Neural cell (in vitro differentiated cells): Measurements from ENCODE around the gene KLHL17. TPM values are rescaled to one million over a fixed set of nuclear protein-coding genes. Genes with fewer than 3 reads are reported as not detected.

Source experiments
- H2AFZ ChIP-seq: fragments of 200-600, 300-800 bp; sonication (generic), shearing (Covaris generic); 2 replicates; pipeline ENCODE4 v1.6.0; 2014; ENCODE audit warnings: low read depth, mild to moderate bottlenecking, antibody characterized with exemption, low read length, moderate library complexity
- H3F3A ChIP-seq: fragments of 200-600 bp; shearing (Covaris generic); 2 replicates; pipeline ENCODE4 v1.6.1; 2016; ENCODE audit warnings: mild to moderate bottlenecking, moderate library complexity, mixed read lengths, antibody characterized with exemption, low read length; ENCODE audit not compliant: insufficient read depth, poor library complexity, severe bottlenecking
- H3K27ac ChIP-seq: fragments of 200-600, 300-800 bp; sonication (generic), shearing (Covaris generic); 2 replicates; pipeline ENCODE4 v1.5.1; 2014; ENCODE audit warnings: mild to moderate bottlenecking, low read length, moderate library complexity
- H3K27me3 ChIP-seq: fragments of 300-800, 200-600 bp; sonication (generic), shearing (Covaris generic); 2 replicates; pipeline ENCODE4 v1.6.0; 2014; ENCODE audit warnings: mild to moderate bottlenecking, low read depth, low read length, moderate library complexity; ENCODE audit not compliant: insufficient read depth
- H3K36me3 ChIP-seq: fragments of 300-800, 200-600 bp; sonication (generic), shearing (Covaris generic); 2 replicates; pipeline ENCODE4 v1.5.1; 2014; ENCODE audit warnings: mild to moderate bottlenecking, antibody characterized with exemption, low read length, moderate library complexity; ENCODE audit not compliant: insufficient read depth
- H3K4me2 ChIP-seq: fragments of 300-800, 200-600 bp; sonication (generic), shearing (Covaris generic); 2 replicates; pipeline ENCODE4 v1.6.0; 2014; ENCODE audit warnings: mild to moderate bottlenecking, low read length
- H3K4me3 ChIP-seq: fragments of 300-800, 200-600 bp; sonication (generic), shearing (Covaris generic); 2 replicates; pipeline ENCODE4 v1.5.1; 2014; ENCODE audit warnings: mild to moderate bottlenecking, low read length, moderate library complexity
- H3K79me2 ChIP-seq: fragments of 200-600 bp; shearing (Covaris generic); replicated peaks from 2 replicates; pipeline ENCODE4 v1.6.0; 2014; ENCODE audit warnings: mild to moderate bottlenecking, low read length, moderate library complexity; ENCODE audit not compliant: insufficient read depth
- H3K9ac ChIP-seq: fragments of 300-800, 200-600 bp; sonication (generic), shearing (Covaris generic); 2 replicates; pipeline ENCODE4 v1.6.1; 2016; ENCODE audit warnings: mild to moderate bottlenecking, low read length, mixed read lengths
- H3K9me2 ChIP-seq: fragments of 200-600 bp; shearing (Covaris generic); 2 replicates; pipeline ENCODE4 v1.6.1; 2016; ENCODE audit warnings: mild to moderate bottlenecking, low read length, mixed read lengths; ENCODE audit not compliant: insufficient read depth
- H3K9me3 ChIP-seq: fragments of 200-600, 300-800 bp; sonication (generic), shearing (Covaris generic); 2 replicates; pipeline ENCODE4 v1.6.1; 2016; ENCODE audit warnings: mild to moderate bottlenecking, mixed run types, low read length, moderate library complexity, mixed read lengths
- H4K20me1 ChIP-seq: fragments of 200-600 bp; shearing (Covaris generic); 2 replicates; pipeline ENCODE4 v1.6.1; 2016; ENCODE audit warnings: mild to moderate bottlenecking, mixed run types; ENCODE audit not compliant: insufficient read depth
- CTCF ChIP-seq: fragments of 450-650 bp; IDR thresholded peaks from 2 replicates; pipeline ENCODE4 v1.5.1; 2014; ENCODE audit warnings: antibody characterized with exemption, mild to moderate bottlenecking, moderate library complexity; ENCODE audit not compliant: poor library complexity, severe bottlenecking
- EP300 ChIP-seq: fragments of 450-650 bp; conservative IDR thresholded peaks from 2 replicates; pipeline ENCODE4 v1.6.1; 2014; ENCODE audit warnings: antibody characterized with exemption, mild to moderate bottlenecking, moderate library complexity; ENCODE audit not compliant: poor library complexity, severe bottlenecking
- EZH2 ChIP-seq: fragments of 200-600, 300-800 bp; shearing (Covaris generic), sonication (generic); IDR thresholded peaks from 2 replicates; pipeline ENCODE4 v1.6.1; 2014; ENCODE audit warnings: antibody characterized with exemption, low read length, borderline replicate concordance, mild to moderate bottlenecking; ENCODE audit not compliant: insufficient read depth, poor library complexity, severe bottlenecking
- MXI1 ChIP-seq: fragments of 450-650 bp; conservative IDR thresholded peaks from 2 replicates; pipeline ENCODE4 v1.6.1; 2014; ENCODE audit warnings: antibody characterized with exemption, mild to moderate bottlenecking; ENCODE audit not compliant: poor library complexity, severe bottlenecking
- POLR2AphosphoS5 ChIP-seq: IDR thresholded peaks from 2 replicates; pipeline ENCODE4 v1.6.1; 2012
- RAD21 ChIP-seq: fragments of 450-650 bp; conservative IDR thresholded peaks from 2 replicates; pipeline ENCODE4 v1.6.1; 2014; ENCODE audit warnings: antibody characterized with exemption, mild to moderate bottlenecking, moderate library complexity
- REST ChIP-seq: IDR thresholded peaks from 2 replicates; pipeline ENCODE4 v1.6.1; 2012; ENCODE audit warnings: borderline replicate concordance
- SMC3 ChIP-seq: fragments of 450-650 bp; conservative IDR thresholded peaks from 2 replicates; pipeline ENCODE4 v1.6.1; 2014; ENCODE audit warnings: antibody characterized with exemption, mild to moderate bottlenecking, moderate library complexity; ENCODE audit not compliant: poor library complexity
- TAF1 ChIP-seq: IDR thresholded peaks from 2 replicates; pipeline ENCODE4 v1.6.1; 2012; ENCODE audit warnings: low read depth
- polyA plus RNA-seq: library from polyadenylated mRNA; depleted of rRNA; stranded (reverse); fragments of >200 nt; gene quantifications from 2 replicates; pipeline ENCODE4 v1.2.3, GENCODE V29; 2014

KLHL17 gene
- polyA plus RNA-seq, 1 donor from 2014 or later, result 52.3 TPM

GRCh38 chr1:942864-943533 lies 17.4 kb upstream of the KLHL17 start:
- peaks cover 43% of the 10 kb centered on the region for H3K27me3 ChIP-seq
- no peak overlapping the region for H3K9ac ChIP-seq
- no peak for TF ChIP-seq POLR2AphosphoS5
- no peak for TF ChIP-seq TAF1
- no peak for TF ChIP-seq REST
- TF ChIP-seq SMC3, result no peak
- no peak for TF ChIP-seq EP300
- no peak for TF ChIP-seq CTCF
- no peak for TF ChIP-seq MXI1
- TF ChIP-seq EZH2, result no peak
- no peak for TF ChIP-seq RAD21
- no peaks in the 10 kb centered on the region for H3K9me2 ChIP-seq
- no peaks in the 10 kb centered on the region for H3K36me3 ChIP-seq
- no peaks in the 10 kb centered on the region for H3K9me3 ChIP-seq
- H3K27ac ChIP-seq, result no peak overlapping the region
- H2AFZ ChIP-seq, result no peak overlapping the region
- no peak overlapping the region for H3K4me3 ChIP-seq
- no peaks in the 10 kb centered on the region for H4K20me1 ChIP-seq
- no peaks in the 10 kb centered on the region for H3K79me2 ChIP-seq
- H3F3A ChIP-seq, result no peaks in the 10 kb centered on the region
- H3K4me2 ChIP-seq, result no peak overlapping the region

- H3K79me2 ChIP-seq, result no peaks in the 10 kb centered on the region
- H3K9me2 ChIP-seq, result no peaks in the 10 kb centered on the region
- no peak overlapping the region for H3K9ac ChIP-seq
- H3K4me2 ChIP-seq, result no peak overlapping the region
- no peaks in the 10 kb centered on the region for H4K20me1 ChIP-seq
- TF ChIP-seq EZH2 (no peak), SMC3 (no peak), POLR2AphosphoS5 (no peak), CTCF (no peak), MXI1 (no peak), EP300 (no peak), TAF1 (no peak), REST (no peak), RAD21 (no peak)
- H3K4me3 ChIP-seq, result no peak overlapping the region
- H2AFZ ChIP-seq, result no peak overlapping the region
- no peaks in the 10 kb centered on the region for H3K9me3 ChIP-seq
- H3K36me3 ChIP-seq, result no peaks in the 10 kb centered on the region
- H3F3A ChIP-seq, result no peaks in the 10 kb centered on the region
- no peak overlapping the region for H3K27ac ChIP-seq
- peaks cover 43% of the 10 kb centered on the region for H3K27me3 ChIP-seq
Observed at GRCh38 chr1:943545-944340, 16.6 kb upstream of the KLHL17 start.
